Smooth muscle cell (in vitro differentiated cells): ENCODE measurements around the gene RPL7A. TPM values are rescaled to one million over a fixed set of nuclear protein-coding genes. Genes with fewer than 3 reads are reported as not detected.

ENCODE experiments used
- DNase-seq: peaks from one replicate; lab custom pipeline; 2025; ENCODE audit not compliant: unreplicated experiment; lab: John Stamatoyannopoulos, UW
- H2AFZ ChIP-seq: fragments of 200-600 bp; sonication (generic); 2 replicates; pipeline ENCODE4 v1.6.0; 2016; ENCODE audit warnings: antibody characterized with exemption, low read depth, mild to moderate bottlenecking
- H3F3A ChIP-seq: fragments of 200-600 bp; sonication (generic); 2 replicates; pipeline ENCODE4 v1.6.0; 2017; ENCODE audit warnings: antibody characterized with exemption, low read depth
- H3K27ac ChIP-seq: fragments of 200-600 bp; sonication (generic); 2 replicates; pipeline ENCODE4 v1.5.1; 2016; ENCODE audit warnings: low read depth, mild to moderate bottlenecking
- H3K27me3 ChIP-seq: fragments of 200-600 bp; sonication (generic); 2 replicates; pipeline ENCODE4 v1.6.1; 2016; ENCODE audit warnings: low read depth, mild to moderate bottlenecking
- H3K36me3 ChIP-seq: fragments of 200-600 bp; sonication (generic); 2 replicates; pipeline ENCODE4 v1.5.1; 2016; ENCODE audit warnings: low read depth
- H3K4me1 ChIP-seq: fragments of 200-600 bp; sonication (generic); 2 replicates; pipeline ENCODE4 v1.5.1; 2016; ENCODE audit warnings: low read depth
- H3K4me2 ChIP-seq: fragments of 200-600 bp; sonication (generic); 2 replicates; pipeline ENCODE4 v1.6.0; 2016; ENCODE audit warnings: mild to moderate bottlenecking
- H3K4me3 ChIP-seq: fragments of 200-600 bp; sonication (generic); 2 replicates; pipeline ENCODE4 v1.5.1; 2016; ENCODE audit warnings: mild to moderate bottlenecking
- H3K79me2 ChIP-seq: fragments of 200-600 bp; sonication (generic); 2 replicates; pipeline ENCODE4 v1.6.0; 2016; ENCODE audit warnings: low read depth, mild to moderate bottlenecking
- H3K9ac ChIP-seq: fragments of 200-600 bp; sonication (generic); 2 replicates; pipeline ENCODE4 v1.6.0; 2016; ENCODE audit warnings: low read depth
- H3K9me3 ChIP-seq: fragments of 200-600 bp; sonication (generic); replicated peaks from 2 replicates; pipeline ENCODE4 v1.5.1; 2016; ENCODE audit warnings: low read depth
- H4K20me1 ChIP-seq: fragments of 200-600 bp; sonication (generic); 2 replicates; pipeline ENCODE4 v1.6.0; 2016; ENCODE audit warnings: low read depth
- CTCF ChIP-seq: fragments of 200-600 bp; sonication (generic); IDR thresholded peaks from 2 replicates; pipeline ENCODE4 v1.5.1; 2017; ENCODE audit warnings: borderline replicate concordance, mild to moderate bottlenecking, antibody characterized with exemption; ENCODE audit not compliant: insufficient read depth, poor library complexity, severe bottlenecking
- WGBS: methylation state at CpG from one replicate; pipeline ENCODE4 v1.1.7; 2016; ENCODE audit warnings: low lambda C conversion rate; 5-methylcytosine and 5-hydroxymethylcytosine counted together
- polyA plus RNA-seq: library from polyadenylated mRNA; unstranded; fragments of >200 nt; fragmentation: Nextera tagmentation; extraction: Ambion mirVana; gene quantifications from 2 replicates; pipeline ENCODE4 v1.2.1, GENCODE V29; 2016
- total RNA-seq: library from RNA; depleted of rRNA; stranded (reverse); fragments of >200 nt; gene quantifications from 2 replicates; pipeline ENCODE4 v1.2.3, GENCODE V29; 2014

Gene RPL7A
- total and polyA plus RNA-seq, 2 experiments from 2014 or later = 372 to 1,254 TPM

GRCh38 chr9:133346021-133346785 lies 1.8 kb upstream of the RPL7A start:
- H3K9me3 ChIP-seq = no peaks in the 10 kb centered on the region
- H3K36me3 ChIP-seq = no peaks in the 10 kb centered on the region
- no peak overlapping the region for H3K9ac ChIP-seq
- DNase-seq = no peak
- H3K4me3 ChIP-seq = peak overlapping the region; percentile 85
- peak overlapping the region; percentile 96 for H3K4me2 ChIP-seq
- WGBS = 82% methylated on average over 15 of the region's 15 CpGs
- H3K4me1 ChIP-seq = peaks cover 13% of the 10 kb centered on the region
- H2AFZ ChIP-seq = no peak overlapping the region
- H4K20me1 ChIP-seq = peaks cover 52% of the 10 kb centered on the region
- H3F3A ChIP-seq = peaks cover 23% of the 10 kb centered on the region
- peaks cover 45% of the 10 kb centered on the region for H3K79me2 ChIP-seq
- TF ChIP-seq CTCF = no peak
- H3K27me3 ChIP-seq = no peaks in the 10 kb centered on the region
- no peak overlapping the region for H3K27ac ChIP-seq

- Histone ChIP-seq H3K9me3 (no peaks in the 10 kb centered on the region), H3K79me2 (peaks cover 45% of the 10 kb centered on the region), H3K9ac (peak overlapping the region; percentile 96), H3K4me2 (peak overlapping the region; percentile 96), H2AFZ (no peak overlapping the region), H3K4me3 (peak overlapping the region; percentile 85), H4K20me1 (peaks cover 65% of the 10 kb centered on the region), H3K4me1 (peaks cover 13% of the 10 kb centered on the region), H3K27me3 (no peaks in the 10 kb centered on the region), H3F3A (peaks cover 36% of the 10 kb centered on the region), H3K27ac (peak overlapping the region; percentile 97), H3K36me3 (no peaks in the 10 kb centered on the region)
- 1% methylated on average over 31 of the region's 41 CpGs for WGBS
- DNase-seq = no peak
- TF ChIP-seq CTCF = no peak
Observed at GRCh38 chr9:133347515-133347984, 468 bp upstream of the RPL7A start.

GRCh38 chr9:133348718-133349573 lies 928 bp downstream of the RPL7A start:
- 20% methylated on average over 25 of the region's 25 CpGs for WGBS
- TF ChIP-seq CTCF = no peak
- Histone ChIP-seq H4K20me1 (peaks cover 65% of the 10 kb centered on the region), H3K4me3 (peak overlapping the region; percentile 85), H3K27me3 (no peaks in the 10 kb centered on the region), H3K9ac (peak overlapping the region; percentile 96), H2AFZ (no peak overlapping the region), H3K4me1 (peaks cover 13% of the 10 kb centered on the region), H3K4me2 (peak overlapping the region; percentile 96), H3K79me2 (peaks cover 45% of the 10 kb centered on the region), H3K27ac (peak overlapping the region; percentile 97), H3F3A (peaks cover 49% of the 10 kb centered on the region), H3K9me3 (no peaks in the 10 kb centered on the region), H3K36me3 (no peaks in the 10 kb centered on the region)
- DNase-seq = no peak
